ENCODE measurements around the gene SCNN1G.
A peak's percentile ranks its signal among the peaks of the same experiment; 100 is the strongest.
"Not testable (repeated sequence)": the region's sequence is repeated elsewhere in the genome, so short reads cannot be mapped to it uniquely, and the experiment has no call there.

SCNN1G gene

GRCh38 chr16:23182679-23183542 lies at the start of gene SCNN1G:
TSS of gene SCNN1G (plus strand) at chr16:23182745. CDS start at chr16:23186272, 3,527 bp downstream.
- Histone ChIP-seq H3K9ac (ENCODE audit: low read depth, low read length) (peak within 1 kb of the TSS; percentile 70; the same call in 1 of the 2 replicates), H3K4me1 (ENCODE audit: insufficient read depth, low read length) (peaks cover 7% of the 10 kb centered on the region; the same call in 1 of the 2 replicates), H3K36me3 (ENCODE audit: insufficient read depth, low read length) (no peaks in the 10 kb centered on the region), H3K9me3 (ENCODE audit: control insufficient read depth, insufficient read depth, low read length) (no peaks in the 10 kb centered on the region)

GRCh38 chr16:23132775-23133463 lies 49.6 kb upstream of the SCNN1G start:
- peaks cover 13% of the 10 kb centered on the region for H3K4me1 ChIP-seq (ENCODE audit: insufficient read depth, low read length)
- no peak overlapping the region for H3K9ac ChIP-seq (ENCODE audit: low read depth, low read length)
- H3K36me3 ChIP-seq (ENCODE audit: insufficient read depth, low read length) = no peaks in the 10 kb centered on the region
- no peaks in the 10 kb centered on the region for H3K9me3 ChIP-seq (ENCODE audit: control insufficient read depth, insufficient read depth, low read length)

- Histone ChIP-seq H3K9me3 (ENCODE audit: control insufficient read depth, insufficient read depth, low read length) (no peaks in the 10 kb centered on the region), H3K36me3 (ENCODE audit: insufficient read depth, low read length) (no peaks in the 10 kb centered on the region), H3K9ac (ENCODE audit: low read depth, low read length) (no peak overlapping the region), H3K4me1 (ENCODE audit: insufficient read depth, low read length) (peaks cover 13% of the 10 kb centered on the region)
These were observed 48.3 kb upstream of the SCNN1G start for GRCh38 chr16:23134274-23134673.

- Histone ChIP-seq H3K36me3 (ENCODE audit: insufficient read depth, low read length) (no peaks in the 10 kb centered on the region), H3K4me1 (ENCODE audit: insufficient read depth, low read length) (peaks cover 11% of the 10 kb centered on the region; the same call in 1 of the 2 replicates), H3K9me3 (ENCODE audit: control insufficient read depth, insufficient read depth, low read length) (no peaks in the 10 kb centered on the region), H3K9ac (ENCODE audit: low read depth, low read length) (no peak overlapping the region)
These were observed 45.3 kb upstream of the SCNN1G start for GRCh38 chr16:23137256-23137655.

GRCh38 chr16:23137818-23138217 lies 44.7 kb upstream of the SCNN1G start:
- Histone ChIP-seq H3K36me3 (ENCODE audit: insufficient read depth, low read length) (no peaks in the 10 kb centered on the region), H3K9ac (ENCODE audit: low read depth, low read length) (no peak overlapping the region), H3K9me3 (ENCODE audit: control insufficient read depth, insufficient read depth, low read length) (no peaks in the 10 kb centered on the region), H3K4me1 (ENCODE audit: insufficient read depth, low read length) (peaks cover 14% of the 10 kb centered on the region)

- Histone ChIP-seq H3K36me3 (ENCODE audit: insufficient read depth, low read length) (no peaks in the 10 kb centered on the region), H3K9me3 (ENCODE audit: control insufficient read depth, insufficient read depth, low read length) (no peaks in the 10 kb centered on the region)
These were observed 42.4 kb upstream of the SCNN1G start for GRCh38 chr16:23140107-23140506.

GRCh38 chr16:23141033-23141432 lies 41.5 kb upstream of the SCNN1G start:
- Histone ChIP-seq H3K36me3 (ENCODE audit: insufficient read depth, low read length) (no peaks in the 10 kb centered on the region), H3K9ac (ENCODE audit: low read depth, low read length) (no peak overlapping the region), H3K9me3 (ENCODE audit: control insufficient read depth, insufficient read depth, low read length) (no peaks in the 10 kb centered on the region), H3K4me1 (ENCODE audit: insufficient read depth, low read length) (peaks cover 30% of the 10 kb centered on the region)

More at GRCh38 chr16:23140107-23140506, 42.4 kb upstream of the SCNN1G start:
- peaks cover 21% of the 10 kb centered on the region for H3K4me1 ChIP-seq (ENCODE audit: insufficient read depth, low read length)
- no peak overlapping the region for H3K9ac ChIP-seq (ENCODE audit: low read depth, low read length)

- Histone ChIP-seq H3K9me3 (ENCODE audit: control insufficient read depth, insufficient read depth, low read length) (no peaks in the 10 kb centered on the region), H3K4me1 (ENCODE audit: insufficient read depth, low read length) (peaks cover 31% of the 10 kb centered on the region), H3K9ac (ENCODE audit: low read depth, low read length) (no peak overlapping the region), H3K36me3 (ENCODE audit: insufficient read depth, low read length) (no peaks in the 10 kb centered on the region)
These were observed 41.0 kb upstream of the SCNN1G start for GRCh38 chr16:23141500-23141899.

- Histone ChIP-seq H3K4me1 (ENCODE audit: insufficient read depth, low read length) (peaks cover 34% of the 10 kb centered on the region), H3K9me3 (ENCODE audit: control insufficient read depth, insufficient read depth, low read length) (no peaks in the 10 kb centered on the region), H3K9ac (ENCODE audit: low read depth, low read length) (no peak overlapping the region), H3K36me3 (ENCODE audit: insufficient read depth, low read length) (no peaks in the 10 kb centered on the region)
These were observed 40.4 kb upstream of the SCNN1G start for GRCh38 chr16:23141959-23142740.

- H3K9ac ChIP-seq (ENCODE audit: low read depth, low read length) = no peak overlapping the region
- peaks cover 34% of the 10 kb centered on the region for H3K4me1 ChIP-seq (ENCODE audit: insufficient read depth, low read length)
- H3K36me3 ChIP-seq (ENCODE audit: insufficient read depth, low read length) = no peaks in the 10 kb centered on the region
- no peaks in the 10 kb centered on the region for H3K9me3 ChIP-seq (ENCODE audit: control insufficient read depth, insufficient read depth, low read length)
These were observed 39.2 kb upstream of the SCNN1G start for GRCh38 chr16:23143391-23143790.

GRCh38 chr16:23144393-23144792 lies 38.2 kb upstream of the SCNN1G start:
- H3K4me1 ChIP-seq (ENCODE audit: insufficient read depth, low read length) = peaks cover 34% of the 10 kb centered on the region
- H3K9ac ChIP-seq (ENCODE audit: low read depth, low read length); H3K36me3 ChIP-seq (ENCODE audit: insufficient read depth, low read length); H3K9me3 ChIP-seq (ENCODE audit: control insufficient read depth, insufficient read depth, low read length): not testable (repeated sequence)

GRCh38 chr16:23145186-23145585 lies 37.4 kb upstream of the SCNN1G start:
- H3K9me3 ChIP-seq (ENCODE audit: control insufficient read depth, insufficient read depth, low read length) = no peaks in the 10 kb centered on the region
- no peaks in the 10 kb centered on the region for H3K36me3 ChIP-seq (ENCODE audit: insufficient read depth, low read length)
- peaks cover 34% of the 10 kb centered on the region for H3K4me1 ChIP-seq (ENCODE audit: insufficient read depth, low read length)
- 0 out of 2 replicates have a peak overlapping the region, but pooled peaks have one; percentile 2 for H3K9ac ChIP-seq (ENCODE audit: low read depth, low read length)

- Histone ChIP-seq H3K4me1 (ENCODE audit: insufficient read depth, low read length) (peaks cover 34% of the 10 kb centered on the region), H3K9ac (ENCODE audit: low read depth, low read length) (0 out of 2 replicates have a peak overlapping the region, but pooled peaks have one; percentile 2), H3K9me3 (ENCODE audit: control insufficient read depth, insufficient read depth, low read length) (no peaks in the 10 kb centered on the region), H3K36me3 (ENCODE audit: insufficient read depth, low read length) (no peaks in the 10 kb centered on the region)
These were observed 36.9 kb upstream of the SCNN1G start for GRCh38 chr16:23145608-23146007.
